Measurements from ENCODE around the gene OR6S1. TPM values are rescaled to one million over a fixed set of nuclear protein-coding genes. Genes with fewer than 3 reads are reported as not detected.

The OR6S1 gene
- total and polyA plus RNA-seq, 4 donors: not detected

- Histone ChIP-seq H3K9me3 (ENCODE audit: control insufficient read depth in 4 of 4, low read length in 3 of 4) (no peaks in the 10 kb centered on the region), H3K36me3 (ENCODE audit: control insufficient read depth in 4 of 4, insufficient read depth in 3 of 4, low read depth in 1 of 4, low read length in 3 of 4) (no peaks in the 10 kb centered on the region), H3K9ac (ENCODE audit: low read depth in 1 of 2, low read length in 2 of 2) (no peak overlapping the region), H3K27me3 (ENCODE audit: control insufficient read depth in 4 of 4, insufficient read depth in 4 of 4, low read length in 3 of 4) (peaks cover 0 to 27% (median 11%) of the 10 kb centered on the region in 4 donors), H3K4me3 (ENCODE audit: low read depth in 1 of 3, low read length in 3 of 3) (no peak overlapping the region), H3K27ac (ENCODE audit: low read depth in 1 of 2, low read length in 2 of 2) (no peak overlapping the region), H3K4me1 (ENCODE audit: control insufficient read depth in 4 of 4, insufficient read depth in 4 of 4, low read length in 3 of 4) (no peaks in the 10 kb centered on the region)
- TF ChIP-seq TAF1 (conservative IDR thresholded peaks at IDR 0.05): no peak
- TF ChIP-seq EGR1 (IDR thresholded peaks at IDR 0.05; ENCODE audit: low read depth in 2 of 2): no peak
- TF ChIP-seq JUND (IDR thresholded peaks at IDR 0.05): no peak
- no peak for DNase-seq (ENCODE audit: low spot score)
- WGBS: 5% methylated on average over 39 of the region's 39 CpGs
Measured at GRCh38 chr14:20652996-20653975, 11.8 kb upstream of the OR6S1 start.

- TF ChIP-seq YY1 (IDR thresholded peaks at IDR 0.05): no peak
- no peak for TF ChIP-seq SP1 (IDR thresholded peaks at IDR 0.05)
- no peak for TF ChIP-seq FOXA2 (IDR thresholded peaks at IDR 0.05)
- TF ChIP-seq MAX (IDR thresholded peaks at IDR 0.05): no peak
- no peak for TF ChIP-seq RXRA (IDR thresholded peaks at IDR 0.05)
- TF ChIP-seq EGR1 (IDR thresholded peaks at IDR 0.05; ENCODE audit: low read depth in 2 of 2): no peak
- TF ChIP-seq CTCF (IDR thresholded peaks at IDR 0.05; ENCODE audit: low read depth, low read length, missing input control): no peak
- no peak for TF ChIP-seq NR2F2 (IDR thresholded peaks at IDR 0.05)
- no peak for TF ChIP-seq REST (IDR thresholded peaks at IDR 0.05)
- no peak for TF ChIP-seq ZBTB33 (IDR thresholded peaks at IDR 0.05)
- no peak for TF ChIP-seq ATF3 (IDR thresholded peaks at IDR 0.05)
- TF ChIP-seq JUND (IDR thresholded peaks at IDR 0.05): no peak
- no peak for TF ChIP-seq HNF4G (IDR thresholded peaks at IDR 0.05)
- no peak for TF ChIP-seq GABPA (IDR thresholded peaks at IDR 0.05 in 1 of 2, conservative IDR thresholded peaks at IDR 0.05 in 1 of 2)
- TF ChIP-seq HNF4A (conservative IDR thresholded peaks at IDR 0.05): no peak
- TF ChIP-seq FOXA1 (IDR thresholded peaks at IDR 0.05): no peak
- TF ChIP-seq RAD21 (IDR thresholded peaks at IDR 0.05): no peak
- no peak for TF ChIP-seq TAF1 (conservative IDR thresholded peaks at IDR 0.05)
- Histone ChIP-seq H3K9ac (ENCODE audit: low read depth in 1 of 2, low read length in 2 of 2) (no peak overlapping the region), H3K27me3 (ENCODE audit: control insufficient read depth in 4 of 4, insufficient read depth in 4 of 4, low read length in 3 of 4) (no peaks in the 10 kb centered on the region), H3K9me3 (ENCODE audit: control insufficient read depth in 4 of 4, low read length in 3 of 4) (no peaks in the 10 kb centered on the region), H3K36me3 (ENCODE audit: control insufficient read depth in 4 of 4, insufficient read depth in 3 of 4, low read depth in 1 of 4, low read length in 3 of 4) (no peaks in the 10 kb centered on the region), H3K27ac (ENCODE audit: low read depth in 1 of 2, low read length in 2 of 2) (no peak overlapping the region), H3K4me3 (ENCODE audit: low read depth in 1 of 3, low read length in 3 of 3) (no peak overlapping the region), H3K4me1 (ENCODE audit: control insufficient read depth in 4 of 4, insufficient read depth in 4 of 4, low read length in 3 of 4) (no peaks in the 10 kb centered on the region)
- no peak for DNase-seq (ENCODE audit: low spot score)
- WGBS: 86% methylated on average over 1 of the region's 1 CpG
Measured at GRCh38 chr14:20645481-20645880, 4.0 kb upstream of the OR6S1 start.
